Stimulated activated CD8-positive, alpha-beta memory T cell treated with anti-CD3 and anti-CD28 coated beads, Interleukin-7, amount 100 ng/mL, for 4 hours (primary cell): ENCODE data around the gene PBX2.
A peak's percentile ranks its signal among the peaks of the same experiment; 100 is the strongest.
"Not testable (repeated sequence)": the region's sequence is repeated elsewhere in the genome, so short reads cannot be mapped to it uniquely, and the experiment has no call there.

Experiments used
- DNase-seq, 2 donors: peaks; one replicate each; pipeline ENCODE4 v3.0.0-alpha.2; 2020; ENCODE audit warnings: low read depth in 2 of 2

Gene PBX2

DNA sequence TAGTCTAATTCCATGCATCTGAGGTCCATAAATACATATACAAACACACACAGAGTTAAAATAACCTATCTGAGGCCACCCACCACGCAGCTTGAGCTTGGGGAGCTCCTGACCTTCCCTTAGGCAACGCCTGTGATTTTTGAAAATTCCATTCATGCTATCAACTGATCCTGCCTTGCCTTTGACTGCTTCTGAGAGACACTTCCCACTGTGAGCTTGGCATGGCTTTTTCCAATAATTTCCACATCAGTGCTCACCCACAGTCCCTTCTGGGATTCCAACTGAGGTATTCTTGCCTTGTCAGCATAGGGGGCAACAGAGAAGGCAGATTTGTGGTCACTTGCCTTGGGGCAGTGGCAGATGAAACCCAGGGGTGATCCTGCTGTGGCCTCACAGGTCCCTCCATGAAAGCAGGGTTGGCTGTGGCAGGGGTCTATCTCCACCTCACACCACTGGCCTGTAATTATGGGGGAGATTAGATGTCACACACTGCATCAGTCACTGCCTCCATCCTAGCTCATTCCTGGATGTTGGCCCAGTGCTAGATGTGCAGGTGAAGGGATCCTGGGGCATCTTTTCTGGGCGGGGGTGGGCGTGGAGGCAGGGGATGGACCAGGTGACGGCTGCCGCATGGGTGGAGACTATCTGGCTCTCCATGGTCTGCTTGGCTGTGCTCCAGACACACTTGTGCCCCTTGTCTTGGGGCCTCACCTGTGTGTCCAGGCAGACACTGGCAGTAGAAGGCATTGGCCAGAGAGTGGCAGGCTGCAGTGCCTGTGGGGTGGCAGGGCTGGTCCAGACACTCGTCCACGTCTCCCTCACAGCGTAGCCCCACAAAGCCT lies 13.6 kb upstream of the PBX2 start:
- no peak for DNase-seq

DNA sequence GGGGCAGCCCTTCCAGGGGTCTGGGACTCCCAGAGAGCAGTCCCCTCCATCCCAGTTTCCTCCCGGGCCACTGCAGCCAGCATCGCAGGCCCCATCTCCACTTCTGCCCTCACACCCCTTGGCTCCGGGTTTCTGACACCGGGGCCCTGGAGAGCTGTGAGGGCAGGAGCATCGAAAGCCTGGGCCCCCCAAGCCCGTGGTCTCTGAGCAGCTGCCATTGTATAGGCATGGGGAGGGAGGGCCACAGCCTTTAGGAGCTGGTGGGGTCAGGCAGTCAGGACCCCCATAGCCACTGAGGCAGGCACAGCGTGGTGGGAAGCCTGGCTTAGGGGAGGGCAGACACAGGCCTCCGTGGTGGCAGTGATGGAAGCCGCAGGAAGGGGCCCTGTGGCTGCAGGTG lies 12.2 kb upstream of the PBX2 start:
- DNase-seq, result no peak

DNA sequence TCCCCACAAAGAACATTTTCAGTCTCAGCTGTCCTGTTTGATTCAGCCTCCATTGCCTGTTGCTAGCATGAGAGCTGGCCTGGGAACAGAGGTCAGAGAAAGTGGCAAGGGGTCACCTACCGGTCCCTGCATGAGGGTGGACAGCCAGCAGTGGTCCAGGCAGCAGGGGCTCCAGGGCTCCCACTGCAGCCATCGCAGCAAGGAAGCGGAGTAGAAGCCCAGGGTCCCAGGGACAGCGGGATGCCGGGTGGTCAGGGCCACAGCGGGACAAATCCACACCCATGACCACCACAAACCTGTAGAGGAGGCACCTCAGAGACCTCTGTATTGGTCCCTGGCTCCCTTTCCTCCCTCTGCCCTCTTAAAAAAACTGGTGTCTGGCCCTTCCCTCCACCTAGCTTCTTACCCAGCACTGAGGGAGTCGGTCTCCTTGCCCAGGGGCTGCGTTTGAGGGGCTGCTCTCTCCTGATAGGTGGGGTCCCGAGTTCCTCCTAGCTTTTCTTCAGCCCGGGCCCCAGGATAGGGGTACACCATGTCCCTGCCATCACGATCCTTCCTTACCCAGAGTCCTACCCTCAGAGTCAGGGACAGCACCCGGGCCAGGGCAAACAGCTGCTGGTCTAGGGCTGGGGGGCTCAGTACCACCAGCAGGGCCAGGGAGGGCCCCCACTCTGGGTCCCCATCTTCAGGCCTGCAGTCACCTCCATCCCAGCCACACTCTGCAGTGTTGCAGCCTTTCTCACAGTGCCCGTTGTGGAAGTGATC lies 10.9 kb upstream of the PBX2 start:
- DNase-seq, result no peak

DNA sequence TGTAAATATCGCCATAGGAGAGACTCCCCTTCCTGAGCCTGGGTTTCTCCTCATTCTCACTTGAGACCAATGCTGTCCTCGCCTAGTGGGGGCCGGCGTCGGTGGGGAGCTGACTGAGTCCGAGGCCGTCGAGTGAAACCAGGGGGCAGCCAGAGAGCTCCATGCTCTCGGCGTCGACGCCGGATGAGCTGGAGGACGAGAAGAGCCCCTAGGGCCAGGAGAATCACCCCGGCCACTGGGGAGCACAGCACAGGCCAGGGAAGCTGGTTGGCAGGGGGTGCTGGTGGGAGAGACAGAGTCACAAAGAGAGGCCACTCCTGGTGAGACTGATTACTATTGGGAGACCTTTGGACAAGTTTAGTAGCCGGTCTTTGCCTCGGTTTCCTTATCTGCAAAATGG lies 8.9 kb upstream of the PBX2 start:
- no peak for DNase-seq

DNA sequence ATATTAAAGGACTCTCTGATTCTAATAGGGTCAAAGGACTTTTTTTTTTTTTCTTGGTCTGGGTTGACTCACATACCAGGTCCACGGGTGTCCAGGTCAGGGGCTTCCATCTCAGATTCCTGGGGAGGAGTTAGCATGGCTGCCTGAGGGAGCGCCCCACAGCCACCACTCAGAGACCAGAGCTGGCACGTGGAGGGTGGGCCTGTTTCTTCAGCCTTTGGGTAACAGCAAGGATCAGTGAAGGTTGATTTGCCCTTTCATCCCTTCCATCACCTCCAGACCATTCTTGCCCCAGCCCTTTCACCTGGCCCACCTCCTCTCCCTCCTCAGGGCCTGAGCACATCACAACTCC lies 8.3 kb upstream of the PBX2 start:
- DNase-seq, result no peak

DNA sequence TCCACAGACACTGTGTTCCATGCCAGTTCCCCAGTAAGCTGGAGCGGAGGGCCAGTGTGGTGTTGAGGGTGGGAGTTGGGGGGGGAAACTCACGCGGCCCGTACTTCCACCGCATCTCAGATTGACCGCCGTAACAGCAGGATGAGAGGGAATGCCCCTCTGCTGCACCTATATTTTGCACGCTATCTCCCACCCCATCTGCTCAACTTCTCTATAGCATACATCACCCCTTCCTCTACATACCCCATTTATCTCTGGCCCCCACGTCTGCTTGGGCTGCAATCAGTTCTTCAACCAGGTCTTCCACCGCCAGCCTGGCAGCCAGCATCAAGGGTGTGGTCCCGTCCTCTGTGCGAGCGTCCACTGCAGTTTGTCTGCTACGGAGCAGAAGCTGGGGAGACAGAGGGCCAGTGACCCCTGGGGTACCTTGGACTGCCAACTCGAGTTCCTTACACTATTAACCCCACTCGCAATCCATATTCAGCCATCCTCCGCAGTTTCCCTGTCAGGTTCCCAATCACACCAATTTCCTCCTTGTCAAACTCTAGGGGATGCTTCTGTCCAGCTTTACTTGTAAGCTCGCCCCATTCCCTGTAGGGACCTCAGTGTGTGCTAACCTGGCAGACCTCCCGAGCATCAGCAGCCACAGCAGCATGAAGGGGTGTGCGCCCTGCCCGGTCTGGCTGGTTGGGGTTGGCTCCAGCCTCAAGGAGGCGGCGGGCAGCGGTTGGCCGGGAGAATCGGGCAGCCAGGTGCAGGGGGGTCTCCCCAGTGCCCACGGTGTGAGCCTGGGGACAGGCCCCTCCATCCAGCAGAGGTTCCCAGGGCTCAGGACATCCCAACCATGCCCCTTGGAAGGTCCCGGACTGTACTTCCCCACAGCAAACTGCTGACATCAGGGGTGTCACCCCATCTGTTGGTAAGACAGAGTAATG lies 6.9 kb upstream of the PBX2 start:
- no peak for DNase-seq

DNA sequence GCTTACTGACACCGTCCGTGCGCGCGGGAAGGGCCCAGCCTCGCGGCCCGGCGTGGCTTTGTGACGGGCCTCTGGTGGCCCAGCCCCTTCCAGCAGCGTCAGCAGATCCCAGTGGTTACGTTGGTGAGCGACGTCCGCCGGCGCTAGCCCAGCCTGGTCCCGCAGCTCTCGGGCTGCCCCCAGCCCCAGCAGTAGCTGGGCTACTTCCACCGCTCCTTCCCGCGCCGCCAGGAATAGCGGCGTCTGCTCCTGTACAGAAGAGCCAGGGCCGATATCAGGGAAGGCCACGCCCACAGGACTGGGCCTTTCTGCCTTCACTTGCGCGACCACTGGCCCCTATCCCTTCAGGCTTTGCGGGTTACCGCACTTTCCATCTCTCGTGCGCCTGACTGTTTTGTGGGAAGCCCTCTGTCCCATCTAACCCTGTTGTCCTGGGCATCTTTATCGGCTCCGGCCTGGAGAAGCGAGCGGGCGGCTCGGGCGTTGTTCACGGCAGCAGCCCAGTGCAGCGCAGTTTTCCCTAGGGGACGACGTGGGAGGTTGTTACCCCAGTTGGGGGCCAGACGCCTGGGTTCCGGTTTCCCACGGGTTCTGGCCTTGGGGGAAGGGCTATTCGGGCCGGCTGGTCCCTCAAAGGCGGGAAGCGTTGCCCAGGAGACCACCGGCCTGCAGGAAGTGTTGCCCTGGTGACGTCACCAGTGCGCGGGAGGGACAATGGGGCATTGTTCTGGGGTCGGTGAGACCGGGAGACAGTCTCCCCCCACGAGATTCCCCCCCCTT lies 6.1 kb upstream of the PBX2 start:
- peak in 1 of 2 donors; percentile 60 for DNase-seq

DNA sequence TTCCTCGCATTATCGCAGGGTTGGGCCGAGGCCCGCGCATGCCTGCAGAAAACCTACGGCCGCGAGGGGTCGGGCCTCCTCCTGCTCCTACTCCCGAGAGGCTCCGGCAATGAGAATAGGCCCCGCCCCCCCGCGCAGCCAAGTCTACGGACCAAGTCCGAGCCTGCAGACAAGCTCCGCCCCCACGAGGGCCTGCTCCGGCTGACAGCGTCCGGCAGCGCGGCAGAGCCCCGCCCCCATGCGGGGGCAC lies 5.6 kb upstream of the PBX2 start:
- peak; percentile 99 to 100 for DNase-seq

DNA sequence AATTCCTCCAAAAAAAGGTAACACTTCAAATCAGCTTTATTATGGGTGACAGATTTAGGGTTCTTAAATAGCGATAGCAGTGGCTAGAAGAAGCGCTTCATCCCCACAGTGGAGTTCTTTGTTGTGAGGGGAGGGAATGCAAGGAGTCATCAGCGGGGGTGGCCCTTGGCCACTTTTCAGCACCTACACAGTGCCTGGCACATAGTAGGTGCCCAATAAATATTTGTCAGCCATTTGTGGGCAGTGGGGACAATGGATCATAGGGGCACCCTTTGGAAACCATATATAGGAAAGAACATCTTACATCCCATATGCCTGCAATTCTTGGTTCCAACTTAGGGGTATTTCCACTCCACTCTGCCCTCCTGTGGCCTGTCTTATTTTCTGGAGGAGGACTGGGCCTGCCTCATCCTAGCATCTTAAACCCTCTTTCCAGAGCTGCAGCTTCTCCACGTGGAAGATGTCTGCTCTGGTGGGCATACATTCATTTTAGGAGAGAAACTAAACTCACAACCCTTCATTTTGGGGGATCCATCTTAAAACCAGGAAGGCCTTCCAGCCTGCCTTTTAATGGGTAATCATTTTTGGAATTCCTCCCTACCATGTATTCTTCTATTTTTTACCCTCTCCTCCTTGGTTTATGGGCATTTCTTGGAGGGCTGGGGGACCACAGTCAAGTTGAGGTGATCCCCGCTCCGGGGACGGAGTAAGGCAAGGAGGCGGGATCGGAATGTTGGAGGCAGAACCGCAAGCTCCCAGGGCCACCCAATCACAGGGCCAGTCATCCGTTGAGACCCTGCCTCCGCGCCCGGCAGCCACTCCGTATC lies 5.0 kb upstream of the PBX2 start:
- DNase-seq, result no peak

DNA sequence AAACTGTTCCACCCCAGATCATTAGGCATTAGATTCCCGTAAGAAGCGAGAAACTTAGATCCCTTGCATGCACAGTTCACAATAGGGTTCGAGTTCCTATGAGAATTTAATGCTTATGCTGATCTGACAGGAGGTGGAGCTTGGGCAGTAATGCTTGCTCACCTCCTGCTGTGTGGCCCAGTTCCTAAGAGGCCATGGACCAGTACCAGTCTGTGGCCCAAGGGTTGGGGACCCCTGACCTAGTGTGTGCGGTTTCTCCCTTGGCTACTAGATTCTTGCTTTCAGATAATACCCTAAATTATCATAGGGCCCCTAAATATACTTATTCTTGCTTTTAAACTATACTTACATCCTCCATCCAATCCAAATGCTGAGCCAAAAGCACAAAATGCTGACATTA lies 4.4 kb upstream of the PBX2 start:
- DNase-seq, result no peak

DNA sequence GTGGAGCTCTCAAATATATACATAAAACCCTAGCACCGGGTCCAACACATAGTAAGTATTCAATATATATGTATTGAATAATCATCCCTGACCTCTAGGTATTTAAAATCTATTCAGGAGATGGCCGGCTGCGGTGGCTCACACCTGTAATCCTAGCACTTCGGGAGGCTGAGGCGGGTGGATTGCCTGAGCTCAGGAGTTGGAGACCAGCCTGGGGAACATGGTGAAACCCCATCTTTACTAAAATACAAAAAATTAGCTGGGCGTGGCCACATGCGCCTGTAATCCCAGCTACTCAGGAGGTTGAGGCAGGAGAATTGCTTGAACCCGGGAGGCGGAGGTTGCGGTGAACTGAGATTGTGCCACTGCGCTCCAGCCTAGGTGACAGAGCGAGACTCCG lies 3.1 kb upstream of the PBX2 start:
- DNase-seq, result not testable (repeated sequence)

DNA sequence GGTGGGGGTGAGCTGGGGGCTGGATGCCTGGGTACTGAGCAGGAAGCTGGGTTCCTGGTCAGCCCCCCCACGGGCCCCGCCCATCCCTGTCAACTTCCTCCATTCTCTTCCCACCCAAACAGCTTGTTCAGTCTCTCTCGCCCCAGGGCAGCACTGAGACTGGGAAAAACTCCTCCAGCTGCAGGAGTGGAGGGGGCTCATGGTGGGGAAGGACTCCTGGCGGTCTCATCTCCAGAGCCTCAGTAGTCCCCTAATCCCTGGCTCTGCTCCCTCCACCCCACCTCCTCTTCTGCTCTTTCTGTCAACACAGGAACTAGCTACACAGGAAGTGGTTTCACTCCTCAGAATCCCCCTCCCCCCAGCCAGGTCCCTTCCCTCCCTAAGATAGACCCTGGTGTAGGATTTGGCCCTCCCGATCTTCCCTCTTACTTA lies 2.6 kb upstream of the PBX2 start, which contains the start of gene GPSM3:
Gene GPSM3 (minus strand): TSS at position 36 of the 432 bp plus-strand sequence. CDS start 130 bp downstream, outside the sequence.
- peak in 1 of 2 donors; percentile 46 for DNase-seq

DNA sequence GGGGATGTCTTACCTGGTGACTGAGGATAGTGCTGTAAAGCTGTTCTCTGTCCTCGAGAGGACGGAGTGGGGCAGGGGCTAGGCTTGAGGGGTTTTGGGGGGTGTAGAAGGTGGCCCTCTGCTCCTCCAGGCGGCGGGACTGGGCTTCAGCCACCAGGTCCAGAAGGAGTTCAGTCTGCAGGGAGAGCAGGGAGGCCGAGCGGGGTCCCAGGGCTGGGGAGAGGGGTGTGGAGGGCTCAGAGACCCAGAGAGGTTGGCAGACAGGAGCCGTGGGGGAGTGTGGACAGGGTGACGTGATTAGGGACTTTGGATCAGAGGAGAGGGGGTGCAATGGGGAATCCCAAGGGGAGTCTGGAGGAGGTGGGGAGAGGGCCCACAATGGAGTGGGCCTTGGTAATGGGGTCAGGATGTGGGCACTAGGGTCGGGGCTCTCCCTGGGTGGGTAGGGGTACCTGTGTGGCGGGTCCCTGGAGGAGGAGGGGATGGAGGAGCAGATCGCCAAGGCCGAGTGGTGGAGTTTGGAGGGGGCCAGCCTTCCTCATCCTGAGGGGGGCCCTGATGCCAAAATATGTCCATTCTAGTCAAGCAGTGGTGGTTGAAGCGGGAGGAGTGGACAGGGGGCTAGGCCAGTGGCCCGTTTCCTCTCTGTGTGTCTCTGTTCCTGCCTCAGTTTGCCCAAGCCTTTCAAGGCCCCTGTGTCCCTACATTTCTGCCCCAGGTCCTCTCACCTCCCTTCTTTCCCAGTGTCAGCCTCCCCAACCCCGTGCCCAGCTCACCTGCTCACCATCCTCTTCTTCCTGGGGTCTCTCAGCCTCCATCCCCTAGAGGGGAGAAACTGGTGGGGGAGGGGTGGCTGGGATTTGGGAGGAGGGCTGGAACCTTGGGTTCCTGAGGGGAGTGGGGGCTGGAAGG lies 1.9 kb upstream of the PBX2 start:
- no peak for DNase-seq

DNA sequence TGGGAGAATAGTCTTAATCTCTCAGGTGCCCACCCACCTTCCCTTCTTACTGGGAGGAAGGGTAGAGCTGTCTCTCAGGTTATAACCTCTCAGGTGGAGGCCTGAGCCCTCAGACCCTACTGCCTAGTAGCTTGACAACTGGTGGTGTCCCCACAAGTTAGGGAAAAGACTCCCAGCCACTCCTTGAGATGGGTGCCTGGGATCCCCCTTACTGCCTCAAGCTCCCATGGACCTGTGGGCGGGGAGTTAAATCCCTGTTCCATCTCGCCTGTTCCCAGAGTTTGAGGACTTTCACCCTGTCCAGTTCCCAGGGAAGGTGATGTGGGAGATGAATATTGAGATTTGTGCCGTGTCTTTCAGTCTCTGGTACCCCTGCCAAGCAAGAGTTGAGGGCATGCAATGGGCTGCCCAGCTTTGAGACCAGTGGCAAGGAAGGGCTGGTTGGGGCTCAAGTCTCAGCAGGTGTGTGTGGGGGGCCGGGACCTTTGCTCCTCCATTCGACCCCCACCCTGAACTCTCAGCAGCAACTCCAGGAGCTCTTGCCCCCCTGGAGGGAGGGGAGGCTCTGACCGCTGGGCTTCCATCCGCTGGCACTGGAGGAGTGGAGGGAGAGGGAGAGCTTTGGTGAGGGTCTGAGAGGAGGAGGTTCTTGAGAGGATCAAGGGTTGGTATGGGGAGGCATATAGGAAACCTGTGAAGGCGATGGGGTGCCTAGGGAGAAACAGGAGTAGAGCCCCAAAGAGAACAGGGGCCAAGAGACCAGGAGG lies 1.1 kb upstream of the PBX2 start:
- DNase-seq, result no peak

DNA sequence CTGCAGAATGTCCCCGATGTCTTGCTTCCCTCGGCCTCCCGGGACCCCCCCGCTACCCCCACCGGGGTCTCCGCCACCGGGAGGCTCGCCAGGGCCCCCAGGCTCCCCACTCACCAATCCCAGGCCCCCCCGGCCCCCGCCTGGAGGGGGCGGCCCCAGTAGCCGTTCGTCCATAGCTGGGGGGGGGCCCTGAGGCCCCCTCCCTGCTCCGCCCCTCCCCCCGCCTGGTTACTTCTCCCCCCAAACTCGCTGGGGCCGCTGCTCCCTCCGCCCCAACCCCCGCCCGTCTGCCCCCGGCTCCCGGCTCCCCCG lies 304 bp downstream of the PBX2 start:
- DNase-seq, result no peak

DNA sequence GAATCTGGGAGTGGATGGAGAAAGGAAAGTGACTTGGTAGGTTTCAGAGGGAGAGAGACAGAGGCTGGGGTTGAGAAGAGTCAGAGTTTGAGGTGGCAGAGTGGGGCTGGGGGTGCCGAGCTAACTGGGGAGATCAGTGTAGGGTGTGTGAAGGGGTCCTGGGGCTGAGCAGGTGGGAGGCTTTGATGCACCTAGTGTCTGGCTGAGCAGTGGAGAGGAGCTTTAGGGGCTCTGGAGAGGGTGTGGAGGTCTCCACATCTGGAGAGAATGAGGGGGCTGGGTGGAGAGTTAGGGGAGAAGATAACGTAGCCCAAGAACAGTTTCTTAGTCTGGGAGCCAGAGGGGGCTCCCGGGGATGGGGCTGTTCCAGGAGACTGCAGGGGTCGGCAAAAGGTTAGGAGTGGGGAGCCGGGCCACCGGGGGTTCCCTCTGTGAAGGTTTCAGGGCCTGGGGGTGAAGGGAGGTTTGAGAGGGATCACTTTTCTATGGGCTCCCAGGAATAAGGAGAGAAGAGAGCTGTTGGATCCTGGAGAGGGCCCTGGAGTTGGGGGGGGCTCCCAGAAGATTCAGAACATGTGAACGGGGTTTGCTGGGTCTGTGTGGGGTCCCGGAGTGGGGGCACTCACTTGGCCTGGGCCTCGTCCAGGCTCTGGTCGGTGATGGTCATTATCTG lies 797 bp downstream of the PBX2 start:
- no peak for DNase-seq

DNA sequence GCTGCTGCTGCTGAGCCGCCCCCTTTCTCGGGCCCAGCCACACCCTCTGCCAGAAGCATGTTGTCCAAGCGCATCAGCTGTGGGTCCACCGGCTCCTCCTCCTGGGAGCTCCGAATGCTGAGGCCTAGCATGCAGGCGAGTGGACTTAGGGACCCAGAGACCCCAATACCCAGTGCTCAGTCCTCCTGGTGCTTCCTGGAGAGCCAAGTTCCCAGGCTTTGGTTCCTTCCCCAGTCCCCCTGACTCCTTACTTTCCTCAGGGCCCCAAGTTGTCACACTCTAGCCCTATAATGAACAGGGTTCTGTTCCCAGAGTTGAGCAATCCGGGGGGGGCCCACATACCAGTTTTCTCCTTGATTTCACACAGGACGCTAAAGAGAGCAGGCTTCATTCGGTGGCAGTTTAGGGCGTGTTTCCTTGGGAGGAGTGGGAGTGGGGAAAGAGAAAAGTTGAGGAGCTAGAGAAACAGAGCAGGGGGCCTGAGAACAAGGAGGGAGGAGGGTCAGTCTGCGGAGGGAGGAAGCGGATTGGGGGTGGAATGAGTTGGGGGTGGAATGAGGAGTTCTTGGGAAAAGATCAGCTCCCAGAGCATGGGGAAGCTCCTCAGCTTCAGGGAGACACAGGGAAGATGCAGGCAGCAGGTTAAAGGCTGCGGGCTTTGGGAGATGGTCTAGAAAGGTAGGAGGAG lies 1.5 kb downstream of the PBX2 start:
- DNase-seq, result no peak
